Measurements from ENCODE around the gene PIKFYVE. TPM values are rescaled to one million over a fixed set of nuclear protein-coding genes. Genes with fewer than 3 reads are reported as not detected.

PIKFYVE gene
- total RNA-seq, 1 donor from 2014 or later: 33.8 TPM

GRCh38 chr2:208234786-208235185 is 31.3 kb upstream of the PIKFYVE start:
- H3K9me3 Mint-ChIP-seq: peaks cover 5% of the 10 kb centered on the region
- no peak overlapping the region for H3K4me3 Mint-ChIP-seq
- H3K27me3 Mint-ChIP-seq: no peaks in the 10 kb centered on the region
- H3K27ac Mint-ChIP-seq: no peak overlapping the region
- no peak for TF ChIP-seq CTCF (conservative IDR thresholded peaks at IDR 0.05)
- no peaks in the 10 kb centered on the region for H3K4me1 Mint-ChIP-seq (ENCODE audit: unreplicated experiment)
- peaks cover 33% of the 10 kb centered on the region for H3K36me3 Mint-ChIP-seq
- no peak for DNase-seq (ENCODE audit: extremely low spot score, unreplicated experiment)

- no peak overlapping the region for H3K27ac Mint-ChIP-seq
- peaks cover 5% of the 10 kb centered on the region for H3K9me3 Mint-ChIP-seq
- peaks cover 39% of the 10 kb centered on the region for H3K36me3 Mint-ChIP-seq
- no peak for DNase-seq (ENCODE audit: extremely low spot score, unreplicated experiment)
- peaks cover 4% of the 10 kb centered on the region for H3K4me1 Mint-ChIP-seq (ENCODE audit: unreplicated experiment)
- H3K27me3 Mint-ChIP-seq: no peaks in the 10 kb centered on the region
- TF ChIP-seq CTCF (conservative IDR thresholded peaks at IDR 0.05): no peak
- H3K4me3 Mint-ChIP-seq: no peak overlapping the region
Observed at GRCh38 chr2:208235860-208236259, 30.2 kb upstream of the PIKFYVE start.

- H3K36me3 Mint-ChIP-seq: peaks cover 54% of the 10 kb centered on the region
- TF ChIP-seq CTCF (conservative IDR thresholded peaks at IDR 0.05): no peak
- no peak overlapping the region for H3K4me3 Mint-ChIP-seq
- H3K27ac Mint-ChIP-seq: peak overlapping the region; percentile 25
- no peaks in the 10 kb centered on the region for H3K27me3 Mint-ChIP-seq
- no peak for DNase-seq (ENCODE audit: extremely low spot score, unreplicated experiment)
- H3K4me1 Mint-ChIP-seq (ENCODE audit: unreplicated experiment): peaks cover 4% of the 10 kb centered on the region
- no peaks in the 10 kb centered on the region for H3K9me3 Mint-ChIP-seq
Observed at GRCh38 chr2:208239770-208240493, 26.1 kb upstream of the PIKFYVE start.

- H3K9me3 Mint-ChIP-seq: no peaks in the 10 kb centered on the region
- TF ChIP-seq CTCF (conservative IDR thresholded peaks at IDR 0.05): no peak
- no peaks in the 10 kb centered on the region for H3K27me3 Mint-ChIP-seq
- peaks cover 49% of the 10 kb centered on the region for H3K36me3 Mint-ChIP-seq
- no peak overlapping the region for H3K27ac Mint-ChIP-seq
- DNase-seq (ENCODE audit: extremely low spot score, unreplicated experiment): no peak
- H3K4me3 Mint-ChIP-seq: no peak overlapping the region
- peaks cover 4% of the 10 kb centered on the region for H3K4me1 Mint-ChIP-seq (ENCODE audit: unreplicated experiment)
Observed at GRCh38 chr2:208240619-208241209, 25.3 kb upstream of the PIKFYVE start.

- peaks cover 7% of the 10 kb centered on the region for H3K4me1 Mint-ChIP-seq (ENCODE audit: unreplicated experiment)
- no peaks in the 10 kb centered on the region for H3K9me3 Mint-ChIP-seq
- no peak overlapping the region for H3K27ac Mint-ChIP-seq
- no peak overlapping the region for H3K4me3 Mint-ChIP-seq
- H3K36me3 Mint-ChIP-seq: peaks cover 48% of the 10 kb centered on the region
- TF ChIP-seq CTCF (conservative IDR thresholded peaks at IDR 0.05): no peak
- H3K27me3 Mint-ChIP-seq: no peaks in the 10 kb centered on the region
- DNase-seq (ENCODE audit: extremely low spot score, unreplicated experiment): no peak
Observed at GRCh38 chr2:208244422-208244821, 21.6 kb upstream of the PIKFYVE start.
